HEK293T (cell line): ENCODE results near the gene TAS2R14.

Experiments used
- BHLHE40 ChIP-seq: fragments of 450-650 bp; IDR thresholded peaks from 2 replicates; pipeline ENCODE4 v1.6.1; 2016; ENCODE audit warnings: mild to moderate bottlenecking, moderate library complexity, borderline replicate concordance
- CTBP1 ChIP-seq: fragments of 450-650 bp; IDR thresholded peaks from 2 replicates; pipeline ENCODE4 v1.6.1; 2016; ENCODE audit warnings: borderline replicate concordance
- FOXK2 ChIP-seq: fragments of 450-650 bp; IDR thresholded peaks from 2 replicates; pipeline ENCODE4 v1.6.1; 2016; ENCODE audit warnings: mild to moderate bottlenecking
- FOXM1 ChIP-seq: fragments of 450-650 bp; IDR thresholded peaks from 2 replicates; pipeline ENCODE4 v1.6.1; 2017; ENCODE audit warnings: mild to moderate bottlenecking, borderline replicate concordance
- HDGF ChIP-seq: fragments of 450-650 bp; IDR thresholded peaks from 2 replicates; pipeline ENCODE4 v1.6.1; 2017; ENCODE audit warnings: antibody characterized with exemption, borderline replicate concordance
- L3MBTL2 ChIP-seq: fragments of 450-650 bp; conservative IDR thresholded peaks from 2 replicates; pipeline ENCODE4 v1.6.1; 2016; ENCODE audit warnings: mild to moderate bottlenecking
- LEF1 ChIP-seq: fragments of 450-650 bp; IDR thresholded peaks from 2 replicates; pipeline ENCODE4 v1.6.1; 2017; ENCODE audit warnings: mild to moderate bottlenecking, borderline replicate concordance
- ZNF384 ChIP-seq: fragments of 450-650 bp; IDR thresholded peaks from 2 replicates; pipeline ENCODE4 v1.6.1; 2016

- TF ChIP-seq CTBP1, result no peak
- TF ChIP-seq BHLHE40, result no peak
- TF ChIP-seq ZNF384, result no peak
- no peak for TF ChIP-seq L3MBTL2
- no peak for TF ChIP-seq FOXK2
- no peak for TF ChIP-seq FOXM1
- TF ChIP-seq LEF1, result no peak
- TF ChIP-seq HDGF, result no peak
Measured at GRCh38 chr12:10889226-10889625, 49.8 kb downstream of the TAS2R14 start.
